GM15510 (cell line): ENCODE measurements around the gene SLC1A5.
A peak's percentile ranks its signal among the peaks of the same experiment; 100 is the strongest.

Experiments
- POLR2A ChIP-seq: IDR thresholded peaks from 3 replicates; pipeline ENCODE4 v1.6.1; 2011; ENCODE audit warnings: borderline replicate concordance; ENCODE audit not compliant: insufficient read length; ENCODE audit errors: extremely low read depth

The SLC1A5 gene

GRCh38 chr19:46812977-46813838, 24.8 kb upstream of the SLC1A5 start:
- no peak for TF ChIP-seq POLR2A

- TF ChIP-seq POLR2A = no peak
Measured at GRCh38 chr19:46809534-46810272, 21.3 kb upstream of the SLC1A5 start.

GRCh38 chr19:46806656-46807055, 18.3 kb upstream of the SLC1A5 start:
- no peak for TF ChIP-seq POLR2A

DNA sequence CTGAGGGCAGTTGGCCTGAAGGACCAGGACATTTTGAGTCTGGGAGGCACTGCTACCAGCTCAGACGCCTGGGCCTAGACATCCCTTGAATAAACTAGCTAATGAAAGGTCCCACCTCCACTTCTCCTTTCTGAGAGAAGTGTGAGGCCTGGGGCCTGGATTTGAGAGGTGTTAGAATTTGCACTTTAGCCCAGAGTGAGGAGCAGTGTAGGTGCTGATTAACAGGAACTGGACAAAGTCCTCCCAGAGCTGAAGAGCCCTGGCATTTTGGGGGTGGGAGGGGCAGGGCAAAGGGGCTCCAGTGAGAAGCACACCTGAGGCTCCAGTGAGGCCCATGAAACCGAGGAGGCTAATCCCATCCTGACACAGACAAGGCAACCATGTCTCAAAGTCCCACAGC, 15.2 kb upstream of the SLC1A5 start:
- TF ChIP-seq POLR2A = no peak

- TF ChIP-seq POLR2A = no peak
Measured at GRCh38 chr19:46802152-46802551, 13.8 kb upstream of the SLC1A5 start.

DNA sequence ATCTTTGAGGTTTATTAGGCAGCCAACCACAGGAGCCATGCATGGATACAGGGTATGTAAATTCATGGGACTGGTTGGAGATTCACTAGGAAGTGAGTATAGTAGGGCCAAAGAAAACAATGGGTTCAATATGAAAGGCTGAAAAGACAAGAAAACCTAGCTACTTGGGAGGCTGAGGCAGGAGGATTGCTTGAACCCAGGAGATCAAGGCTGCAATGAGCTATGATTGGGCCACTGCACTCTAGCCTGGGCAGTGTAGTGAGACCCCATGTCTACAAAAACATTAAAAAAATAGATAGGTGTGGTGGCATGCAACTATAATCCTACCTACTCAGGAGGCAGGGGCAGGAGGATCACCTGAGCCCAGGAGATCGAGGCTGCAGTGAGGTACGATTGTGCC, 10.3 kb upstream of the SLC1A5 start:
- TF ChIP-seq POLR2A = no peak

DNA sequence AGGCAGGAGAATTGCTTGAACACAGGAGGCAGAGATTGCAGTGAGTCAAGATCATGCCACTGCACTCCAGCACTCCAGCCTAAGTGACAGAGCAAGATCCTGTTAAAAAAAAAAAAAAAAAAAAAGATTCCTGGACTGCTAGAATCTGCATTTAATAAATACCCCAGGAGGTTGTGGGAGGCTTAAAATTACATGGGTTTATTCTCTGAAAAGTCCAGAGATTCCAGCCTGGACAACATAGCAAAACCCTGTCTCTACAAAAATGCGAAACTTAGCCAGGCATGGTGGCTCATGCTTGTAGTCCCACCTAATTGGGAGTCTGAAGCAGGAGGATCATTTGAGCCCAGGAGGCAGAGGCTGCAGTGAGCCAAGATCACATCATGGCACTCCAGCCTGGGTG, 9.5 kb upstream of the SLC1A5 start:
- no peak for TF ChIP-seq POLR2A

DNA sequence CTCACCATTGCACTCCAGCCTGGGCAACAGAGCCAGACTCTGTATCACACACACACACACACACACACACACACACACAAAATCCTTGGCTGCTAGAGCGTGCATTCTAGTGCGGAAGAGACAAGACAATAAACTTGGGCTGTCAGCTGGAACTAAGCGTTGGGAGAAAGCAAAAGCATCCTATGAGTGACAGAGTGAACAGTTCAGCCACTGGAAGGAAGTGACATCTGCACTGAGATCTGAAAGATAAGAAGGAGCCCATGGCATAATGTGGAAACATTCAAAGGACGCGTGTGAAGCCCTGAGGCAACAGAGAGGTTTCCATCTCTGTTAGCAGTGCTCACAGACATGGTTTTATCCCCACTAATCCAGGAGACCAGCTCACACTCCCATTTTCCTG, 3.5 kb upstream of the SLC1A5 start:
- no peak for TF ChIP-seq POLR2A

DNA sequence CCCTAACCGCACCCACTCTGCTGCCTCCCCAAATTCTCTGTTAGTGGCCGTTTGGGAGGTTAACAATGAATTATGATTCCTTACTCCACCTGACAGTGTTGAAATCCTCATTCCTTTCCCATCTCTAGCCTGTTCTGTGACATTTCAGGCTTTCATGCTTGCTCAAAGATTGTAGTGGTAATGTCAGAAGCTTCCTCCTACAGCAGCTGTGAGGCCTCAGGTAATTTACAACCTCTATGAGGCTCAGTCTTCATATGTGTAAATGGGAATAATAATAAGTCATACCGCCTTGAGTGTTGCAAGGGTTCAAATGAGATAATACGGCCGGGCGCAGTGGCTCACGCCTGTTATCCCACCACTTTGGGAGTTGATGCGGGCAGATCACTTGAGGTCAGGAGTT, 977 bp upstream of the SLC1A5 start:
- TF ChIP-seq POLR2A = no peak

DNA sequence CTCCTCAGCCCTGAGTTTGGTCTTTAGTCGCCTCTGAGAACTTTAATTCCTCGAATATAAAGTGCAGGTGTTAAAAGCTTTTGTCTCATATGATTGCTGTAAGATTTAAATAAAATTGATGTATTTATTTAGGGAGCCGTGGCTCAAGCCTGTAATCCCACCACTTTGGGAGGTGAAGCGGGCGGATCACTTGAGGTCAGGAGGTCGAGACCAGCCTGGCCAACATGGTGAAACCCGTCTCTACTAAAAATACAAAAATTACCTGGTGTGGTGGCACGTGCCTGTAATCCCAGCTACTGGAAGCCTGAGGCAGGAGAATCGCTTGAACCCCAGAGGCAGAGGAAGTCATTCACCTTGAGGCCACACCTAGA, 559 bp upstream of the SLC1A5 start:
- TF ChIP-seq POLR2A = no peak

DNA sequence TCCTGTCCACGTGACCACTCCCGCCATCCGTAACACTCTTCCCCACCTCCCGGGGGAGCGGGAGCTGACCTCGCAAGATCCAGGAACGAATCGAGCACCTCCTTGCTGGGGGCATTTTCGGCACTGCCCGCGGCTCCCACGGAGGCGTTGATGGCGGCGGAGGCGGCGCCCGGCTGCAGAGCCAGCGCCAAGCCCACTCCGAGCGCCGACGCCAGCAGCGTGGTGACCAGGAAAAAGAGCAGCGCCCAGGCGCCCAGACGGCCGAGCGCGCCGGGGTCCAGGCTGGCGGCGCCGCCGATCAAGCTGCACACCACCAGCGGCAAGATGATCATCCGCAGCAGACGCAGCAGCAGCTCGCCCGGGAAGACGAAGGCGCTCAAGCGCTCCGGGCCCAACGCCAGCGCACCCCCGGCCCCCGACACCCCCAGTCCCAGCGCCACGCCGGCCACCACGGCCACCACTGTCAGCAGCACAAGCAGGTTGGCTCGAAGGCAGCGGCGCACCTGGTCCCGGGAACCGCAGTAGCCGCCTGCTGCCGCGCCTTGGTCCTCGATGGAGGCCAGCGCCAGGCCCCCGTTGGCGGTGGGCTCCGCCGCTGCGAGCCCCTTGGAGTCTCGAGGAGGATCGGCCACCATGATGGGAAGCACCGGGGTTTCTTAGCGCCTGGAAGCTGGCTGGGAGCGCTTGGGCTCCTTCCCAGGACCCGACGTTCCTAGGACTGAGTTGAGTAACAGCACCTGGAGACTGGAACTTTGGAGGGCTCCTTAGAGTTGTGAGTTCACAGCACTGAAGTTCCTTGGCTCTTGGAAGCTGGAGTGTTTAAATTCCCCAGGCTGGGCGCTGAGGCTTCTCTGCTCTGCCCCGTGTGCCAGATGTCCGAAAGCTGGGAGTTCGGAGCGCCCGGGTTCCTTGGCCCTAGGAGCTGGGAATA, 798 bp downstream of the SLC1A5 start:
- no peak for TF ChIP-seq POLR2A

DNA sequence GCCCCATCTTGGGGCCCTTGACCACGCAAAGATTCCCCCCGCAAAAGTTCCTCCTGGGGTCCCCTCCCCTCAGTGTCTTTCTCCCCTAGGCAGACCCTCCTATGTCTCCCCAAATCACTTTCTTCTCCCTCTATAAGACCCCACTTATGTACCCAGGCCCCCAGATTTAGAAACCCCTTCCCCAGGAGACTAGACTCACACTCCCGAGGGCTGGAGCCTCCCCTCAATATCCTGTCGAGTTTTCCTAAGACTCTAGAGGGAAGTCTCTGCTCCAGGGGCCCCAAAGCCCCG, 1.4 kb downstream of the SLC1A5 start:
- TF ChIP-seq POLR2A = no peak

- peak; percentile 21 for TF ChIP-seq POLR2A
Measured at GRCh38 chr19:46786236-46787039, 2.0 kb downstream of the SLC1A5 start.

DNA sequence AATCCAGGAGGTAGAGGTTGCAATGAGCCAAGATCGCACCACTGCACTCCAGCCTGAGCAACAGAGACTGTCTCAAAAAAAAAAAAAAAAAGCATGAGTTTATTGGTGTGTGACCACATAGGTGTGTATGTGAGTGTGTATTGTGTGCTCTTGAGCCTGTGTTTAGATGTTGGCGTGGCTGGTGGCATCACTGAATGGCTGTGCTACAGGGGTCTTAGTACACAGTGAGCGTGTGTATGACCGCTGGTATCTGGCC, 2.5 kb downstream of the SLC1A5 start:
- TF ChIP-seq POLR2A = no peak

DNA sequence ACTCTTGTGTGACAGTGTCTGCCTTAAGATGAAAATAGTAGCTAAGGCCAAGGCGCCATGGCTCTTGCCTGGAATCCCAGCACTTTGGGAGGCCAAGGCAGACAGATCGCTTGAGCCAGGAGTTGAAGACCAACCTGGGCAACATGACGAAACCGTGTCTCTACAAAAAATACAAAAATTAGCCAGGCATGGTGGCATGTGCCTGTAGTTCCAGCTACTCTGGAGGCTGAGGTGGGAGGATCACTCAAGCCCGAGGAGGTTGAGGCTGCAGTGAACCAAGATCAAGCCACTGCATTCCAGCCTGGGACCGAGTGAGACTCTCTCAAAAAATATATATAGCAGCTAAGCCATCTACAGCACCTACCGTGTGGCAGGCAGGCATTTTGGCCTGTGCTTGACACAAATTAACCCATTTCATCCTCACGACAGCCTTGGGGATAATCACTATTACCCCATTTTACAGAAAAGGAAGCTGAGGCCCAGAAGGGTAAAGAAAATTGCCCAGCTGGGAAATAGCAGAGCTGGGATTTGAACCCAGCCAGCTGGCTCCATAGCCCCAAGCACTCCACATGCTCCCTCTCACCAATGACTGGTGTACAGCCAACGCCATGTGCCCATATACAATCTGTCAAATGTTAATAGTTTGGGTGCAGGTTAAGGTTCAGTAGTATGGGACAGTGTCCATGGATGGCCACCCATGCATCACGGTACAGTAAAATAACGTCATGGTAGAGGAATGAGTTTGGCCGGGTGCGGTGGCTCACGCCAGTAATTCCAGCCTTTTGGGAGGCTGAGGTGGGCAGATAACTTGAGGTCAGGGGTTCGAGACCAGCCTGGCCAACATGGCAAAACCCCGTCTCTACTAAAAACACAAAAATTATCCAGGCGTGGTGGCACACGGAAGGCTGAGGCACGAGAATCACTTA, 3.1 kb downstream of the SLC1A5 start:
- TF ChIP-seq POLR2A = no peak
